Loucy (cell line): ENCODE data around the gene MFAP3L.

Source experiments
- CTCF ChIP-seq: fragments of 200-600 bp; sonication (generic); conservative IDR thresholded peaks from 2 replicates; pipeline ENCODE4 v1.5.1; 2014; ENCODE audit warnings: mild to moderate bottlenecking, antibody characterized with exemption, low read length
- EZH2phosphoT487 ChIP-seq: fragments of 200-600 bp; IDR thresholded peaks from 2 replicates; pipeline ENCODE4 v1.6.1; 2018; ENCODE audit warnings: antibody characterized with exemption, mild to moderate bottlenecking, moderate library complexity, borderline replicate concordance

GRCh38 chr4:170058826-170059225 lies 32.6 kb upstream of the MFAP3L start:
- TF ChIP-seq CTCF, result no peak
- no peak for TF ChIP-seq EZH2phosphoT487
